Calu3 (cell line): ENCODE data around the gene PLB1. TPM values are rescaled to one million over a fixed set of nuclear protein-coding genes. Genes with fewer than 3 reads are reported as not detected.

ENCODE experiments used
- BruUV-seq: library from RNA; stranded (reverse); fragments of 400-500 nt; replicated peaks from 2 replicates; lab custom pipeline; 2021; lab: Mats Ljungman, UMichigan
- CTCF ChIA-PET: fragments of 300-600 bp; sonication (Branson Sonifier 250); formaldehyde crosslinking; loops from one replicate; lab custom pipeline; 2022; ENCODE audit warnings: antibody characterized with exemption; lab: Charles Lee
- DNase-seq: peaks from one replicate; pipeline ENCODE4 v3.0.0; 2022
- H3K27ac Mint-ChIP-seq: one replicate; pipeline ENCODE4 v1.8.0; 2022; ENCODE audit warnings: mixed read lengths; ENCODE audit not compliant: unreplicated experiment
- H3K27me3 Mint-ChIP-seq: one replicate; pipeline ENCODE4 v1.8.0; 2022; ENCODE audit warnings: mixed read lengths; ENCODE audit not compliant: unreplicated experiment
- H3K36me3 Mint-ChIP-seq: one replicate; pipeline ENCODE4 v1.8.0; 2022; ENCODE audit warnings: mild to moderate bottlenecking, moderate library complexity, mixed read lengths; ENCODE audit not compliant: insufficient read depth, unreplicated experiment
- H3K4me1 Mint-ChIP-seq: one replicate; pipeline ENCODE4 v1.8.0; 2022; ENCODE audit warnings: mild to moderate bottlenecking, low read depth, mixed read lengths; ENCODE audit not compliant: unreplicated experiment
- H3K4me3 Mint-ChIP-seq: one replicate; pipeline ENCODE4 v1.8.0; 2022; ENCODE audit warnings: mild to moderate bottlenecking, low read depth, moderate library complexity, mixed read lengths; ENCODE audit not compliant: unreplicated experiment
- H3K9me3 Mint-ChIP-seq: one replicate; pipeline ENCODE4 v1.8.0; 2022; ENCODE audit warnings: low read depth, mixed read lengths; ENCODE audit not compliant: unreplicated experiment
- intact Hi-C: fragments of 100-400 bp; cut with micrococcal nuclease; formaldehyde crosslinking; loops from one replicate; pipeline ENCODE4 v1.10.0; 2022; ENCODE audit not compliant: unreplicated experiment
- total RNA-seq: library from RNA; stranded (reverse); gene quantifications from 2 replicates; pipeline ENCODE4 v1.2.3, GENCODE V29; 2022
- TF ChIP-seq, protein P1 (sequence below): fragments of 200-600 bp; IDR thresholded peaks from one replicate; pipeline ENCODE4 v1.8.0; 2022; ENCODE audit warnings: antibody characterized with exemption; ENCODE audit not compliant: unreplicated experiment

Gene PLB1
- total RNA-seq, 1 experiment from 2014 or later, result 1.6 TPM

DNA sequence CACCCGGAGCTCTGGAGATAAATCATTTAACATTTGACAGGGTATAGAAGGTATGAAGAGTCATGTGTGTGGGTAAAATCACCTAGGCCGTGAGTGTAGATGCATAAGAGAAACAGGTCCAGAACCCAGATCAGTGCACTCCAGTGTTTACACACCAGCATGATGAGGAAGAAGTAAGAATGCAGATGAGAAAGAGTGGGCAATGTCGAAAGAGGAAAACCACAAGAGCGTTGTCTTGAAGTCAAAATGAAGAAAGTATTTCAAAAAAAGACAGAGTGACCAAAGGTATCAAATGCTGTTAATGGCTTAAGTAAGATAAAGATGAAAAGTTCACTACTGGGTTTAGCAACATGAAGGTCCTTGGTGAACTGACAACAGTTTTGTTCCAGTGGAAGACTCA is 32.0 kb upstream of the PLB1 start:
- no peak for DNase-seq
- Mint-ChIP-seq H3K27me3 (peaks cover 31% of the 10 kb centered on the region), H3K9me3 (peaks cover 10% of the 10 kb centered on the region), H3K4me3 (no peak overlapping the region), H3K36me3 (no peaks in the 10 kb centered on the region), H3K27ac (no peak overlapping the region), H3K4me1 (no peaks in the 10 kb centered on the region)
- TF ChIP-seq, protein P1, sequence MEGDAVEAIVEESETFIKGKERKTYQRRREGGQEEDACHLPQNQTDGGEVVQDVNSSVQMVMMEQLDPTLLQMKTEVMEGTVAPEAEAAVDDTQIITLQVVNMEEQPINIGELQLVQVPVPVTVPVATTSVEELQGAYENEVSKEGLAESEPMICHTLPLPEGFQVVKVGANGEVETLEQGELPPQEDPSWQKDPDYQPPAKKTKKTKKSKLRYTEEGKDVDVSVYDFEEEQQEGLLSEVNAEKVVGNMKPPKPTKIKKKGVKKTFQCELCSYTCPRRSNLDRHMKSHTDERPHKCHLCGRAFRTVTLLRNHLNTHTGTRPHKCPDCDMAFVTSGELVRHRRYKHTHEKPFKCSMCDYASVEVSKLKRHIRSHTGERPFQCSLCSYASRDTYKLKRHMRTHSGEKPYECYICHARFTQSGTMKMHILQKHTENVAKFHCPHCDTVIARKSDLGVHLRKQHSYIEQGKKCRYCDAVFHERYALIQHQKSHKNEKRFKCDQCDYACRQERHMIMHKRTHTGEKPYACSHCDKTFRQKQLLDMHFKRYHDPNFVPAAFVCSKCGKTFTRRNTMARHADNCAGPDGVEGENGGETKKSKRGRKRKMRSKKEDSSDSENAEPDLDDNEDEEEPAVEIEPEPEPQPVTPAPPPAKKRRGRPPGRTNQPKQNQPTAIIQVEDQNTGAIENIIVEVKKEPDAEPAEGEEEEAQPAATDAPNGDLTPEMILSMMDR, result no peak
- CTCF ChIA-PET, result no interaction called here
- intact Hi-C loops, result no loop called here
- no TSS peak for BruUV-seq

DNA sequence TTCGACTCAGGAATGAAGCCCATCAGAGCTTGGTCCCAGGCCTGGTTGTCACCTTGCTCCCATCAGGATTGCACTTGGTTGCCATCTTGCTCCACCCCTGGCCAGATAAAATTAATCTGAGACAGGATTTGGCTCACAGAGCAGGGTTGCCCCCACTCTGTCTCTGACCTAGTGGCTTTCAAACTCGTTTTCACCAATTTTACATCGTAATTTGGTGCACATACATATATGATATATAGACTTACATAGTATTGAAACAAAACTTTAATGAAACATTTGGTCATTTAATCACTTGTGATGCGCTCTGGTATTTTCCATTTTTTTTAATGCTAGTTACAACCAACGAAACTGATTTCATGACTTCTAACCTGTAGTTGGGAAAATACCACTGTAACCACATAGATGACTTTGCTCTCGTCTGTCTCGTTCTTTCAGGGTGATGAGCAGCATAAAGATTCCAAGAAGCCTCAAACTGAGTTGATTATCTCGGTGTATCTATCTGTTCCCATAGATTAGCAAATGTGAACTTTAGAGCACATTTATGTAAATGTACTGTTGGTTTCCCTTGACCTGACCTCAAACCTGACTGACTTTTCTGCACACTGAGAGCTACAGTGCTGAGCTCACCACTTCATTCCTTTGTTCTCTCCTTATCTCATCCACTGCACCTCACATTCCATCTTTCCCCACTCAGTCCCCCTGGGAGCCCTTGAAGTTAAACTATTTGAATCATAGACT is 30.5 kb upstream of the PLB1 start:
- Mint-ChIP-seq H3K4me1 (no peaks in the 10 kb centered on the region), H3K27ac (no peak overlapping the region), H3K4me3 (no peak overlapping the region), H3K27me3 (peaks cover 31% of the 10 kb centered on the region), H3K36me3 (no peaks in the 10 kb centered on the region), H3K9me3 (peaks cover 10% of the 10 kb centered on the region)
- intact Hi-C loops, result no loop called here
- no peak for DNase-seq
- CTCF ChIA-PET, result no interaction called here
- no TSS peak for BruUV-seq
- TF ChIP-seq, protein P1, result no peak

DNA sequence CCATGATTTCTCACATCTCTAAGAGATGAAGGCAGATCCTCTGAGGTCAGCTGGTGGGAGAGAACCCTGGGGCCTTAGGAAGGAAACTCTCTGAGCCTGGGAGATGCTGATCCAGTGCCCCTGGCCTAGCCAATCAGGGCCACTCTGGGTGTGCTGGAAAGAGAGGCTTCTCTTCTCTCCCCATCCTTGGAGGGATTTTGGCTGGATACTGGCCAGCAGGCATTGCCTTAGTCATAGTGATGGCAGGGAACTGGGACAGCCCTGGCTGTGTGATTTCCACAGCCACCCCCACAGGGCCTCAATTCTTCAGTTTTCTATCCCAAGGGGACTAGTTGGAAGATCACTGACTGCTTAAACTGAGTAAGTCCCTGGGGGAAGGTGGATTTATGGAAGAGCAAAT is 26.6 kb upstream of the PLB1 start:
- TF ChIP-seq, protein P1, result no peak
- no peak for DNase-seq
- intact Hi-C loops, result no loop called here
- Mint-ChIP-seq H3K9me3 (no peaks in the 10 kb centered on the region), H3K4me3 (no peak overlapping the region), H3K4me1 (peaks cover 7% of the 10 kb centered on the region), H3K27ac (no peak overlapping the region), H3K36me3 (no peaks in the 10 kb centered on the region), H3K27me3 (peaks cover 18% of the 10 kb centered on the region)
- CTCF ChIA-PET, result interaction anchor here (0.6 to 1.0 kb wide), 2 partner anchors 23 to 585 kb away, joined by 3 to 6 read pairs; no protein-coding TSS in a partner anchor
- no TSS peak for BruUV-seq

DNA sequence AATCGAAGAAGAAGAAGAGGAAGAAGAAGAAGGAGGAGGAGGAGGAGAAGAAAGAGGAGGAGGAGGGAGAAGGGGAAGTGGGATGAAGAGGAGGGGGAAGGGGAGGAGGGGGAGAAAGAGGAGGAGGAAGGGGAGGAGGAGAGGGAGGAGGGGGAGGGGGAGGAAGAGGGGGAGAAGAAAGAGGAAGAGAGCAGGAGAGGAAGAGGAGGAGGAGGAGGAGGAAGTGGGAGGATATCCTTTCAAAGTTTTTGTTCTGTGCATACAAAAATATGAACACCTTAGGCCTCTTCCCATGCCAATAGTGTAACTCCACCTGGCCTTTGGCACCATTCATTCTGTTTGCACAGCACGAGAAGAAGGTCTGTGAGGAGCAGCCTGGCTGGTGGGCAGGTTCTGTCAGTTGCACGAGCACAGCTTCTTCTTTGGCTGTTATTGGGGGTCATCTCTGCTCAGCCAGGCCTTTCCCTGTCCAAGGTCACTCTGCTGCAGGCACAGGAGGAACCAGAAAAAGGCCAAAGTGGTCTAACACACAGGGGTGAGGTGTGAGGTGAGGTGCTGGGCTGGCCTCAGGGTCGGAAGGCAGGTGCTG is 25.8 kb upstream of the PLB1 start:
- H3K4me3 Mint-ChIP-seq, result no peak overlapping the region
- H3K36me3 Mint-ChIP-seq, result no peaks in the 10 kb centered on the region
- CTCF ChIA-PET, result interaction anchor here (0.6 kb wide), 1 partner anchor 584 kb away, joined by 6 read pairs; no protein-coding TSS in a partner anchor
- DNase-seq, result no peak
- TF ChIP-seq, protein P1, result no peak
- H3K27me3 Mint-ChIP-seq, result peaks cover 16% of the 10 kb centered on the region
- BruUV-seq, result no TSS peak
- H3K4me1 Mint-ChIP-seq, result peaks cover 7% of the 10 kb centered on the region
- intact Hi-C loops, result no loop called here
- H3K9me3 Mint-ChIP-seq, result no peaks in the 10 kb centered on the region
- no peak overlapping the region for H3K27ac Mint-ChIP-seq
